IMR-90 (cell line): ENCODE data around the gene ACVR1B. TPM values are rescaled to one million over a fixed set of nuclear protein-coding genes. Genes with fewer than 3 reads are reported as not detected.

Experiments
- ATAC-seq: fragments of 200-7000 bp; cut with Tn5 transposase; 2 replicates; pipeline ENCODE4 v1.9.1; 2020; ENCODE audit warnings: low read depth, mild to moderate bottlenecking, moderate library complexity
- BruUV-seq: library from RNA; stranded (reverse); fragments of 400-500 nt; replicated peaks from 2 replicates; lab custom pipeline; 2021; lab: Mats Ljungman, UMichigan
- CTCF ChIA-PET: fragments of 300-600 bp; formaldehyde crosslinking; extraction: SDS; loops from one replicate; lab custom pipeline; 2021; ENCODE audit warnings: antibody characterized with exemption; lab: Yijun Ruan, JAX
- POLR2A ChIA-PET: fragments of 300-600 bp; sonication (Branson Sonifier 250); formaldehyde crosslinking; loops from one replicate; lab custom pipeline; 2022; ENCODE audit warnings: antibody characterized with exemption; ENCODE audit not compliant: unreplicated experiment; lab: Charles Lee
- DNase-seq: peaks from one replicate; pipeline ENCODE4 v3.0.0; 2013
- H2AFZ ChIP-seq: replicated peaks from 2 replicates; pipeline ENCODE3; 2013; ENCODE audit warnings: low read length, mild to moderate bottlenecking; ENCODE audit not compliant: poor library complexity
- H2AK5ac ChIP-seq: 2 replicates; pipeline ENCODE4 v1.6.1; 2013; ENCODE audit warnings: low read depth, low read length, inconsistent platforms
- H2AK9ac ChIP-seq: replicated peaks from 2 replicates; pipeline ENCODE3; 2013; ENCODE audit warnings: mild to moderate bottlenecking, low read depth, low read length, moderate library complexity; ENCODE audit not compliant: poor library complexity
- H2BK120ac ChIP-seq: 2 replicates; pipeline ENCODE4 v1.6.1; 2013; ENCODE audit warnings: low read depth, low read length, inconsistent platforms
- H2BK15ac ChIP-seq: 3 replicates; pipeline ENCODE4 v1.6.1; 2013; ENCODE audit warnings: low read depth, low read length, inconsistent platforms
- H2BK20ac ChIP-seq: 2 replicates; pipeline ENCODE4 v1.6.1; 2013; ENCODE audit warnings: low read depth, mild to moderate bottlenecking, inconsistent platforms, low read length, moderate library complexity
- H2BK5ac ChIP-seq: 2 replicates; pipeline ENCODE4 v1.6.1; 2013; ENCODE audit warnings: mild to moderate bottlenecking, low read depth, low read length, inconsistent platforms; ENCODE audit not compliant: poor library complexity, severe bottlenecking
- H3K14ac ChIP-seq: replicated peaks from 2 replicates; pipeline ENCODE4 v1.6.1; 2013; ENCODE audit warnings: low read depth, low read length, inconsistent platforms
- H3K18ac ChIP-seq: 2 replicates; pipeline ENCODE4 v1.6.1; 2013; ENCODE audit warnings: low read depth, low read length, control low read depth
- H3K23ac ChIP-seq: 2 replicates; pipeline ENCODE4 v1.6.1; 2013; ENCODE audit warnings: low read depth, low read length, inconsistent platforms
- H3K27ac ChIP-seq: 2 replicates; pipeline ENCODE4 v1.5.1; 2013; ENCODE audit warnings: mild to moderate bottlenecking, control low read depth, low read length; ENCODE audit not compliant: insufficient read depth
- H3K27me3 ChIP-seq: 2 replicates; pipeline ENCODE4 v1.6.1; 2013; ENCODE audit warnings: low read length; ENCODE audit not compliant: control insufficient read depth, insufficient read depth
- H3K36me3 ChIP-seq: 2 replicates; pipeline ENCODE4 v1.6.1; 2013; ENCODE audit warnings: low read length, mixed read lengths; ENCODE audit not compliant: control insufficient read depth, insufficient read depth
- H3K4ac ChIP-seq: 2 replicates; pipeline ENCODE4 v1.6.1; 2013; ENCODE audit warnings: low read depth, low read length, inconsistent platforms
- H3K4me1 ChIP-seq: 2 replicates; pipeline ENCODE4 v1.6.1; 2013; ENCODE audit warnings: low read length, mixed read lengths; ENCODE audit not compliant: control insufficient read depth, insufficient read depth
- H3K4me2 ChIP-seq: 2 replicates; pipeline ENCODE4 v1.6.1; 2013; ENCODE audit warnings: low read depth, mild to moderate bottlenecking, control low read depth, low read length, moderate library complexity
- H3K4me3 ChIP-seq: 2 replicates; pipeline ENCODE4 v1.5.1; 2013; ENCODE audit warnings: low read depth, mild to moderate bottlenecking, control low read depth, low read length, moderate library complexity; ENCODE audit not compliant: insufficient read depth
- H3K56ac ChIP-seq: 2 replicates; pipeline ENCODE4 v1.6.1; 2013; ENCODE audit warnings: low read length, inconsistent platforms; ENCODE audit not compliant: insufficient read depth; ENCODE audit errors: extremely low read depth
- H3K79me1 ChIP-seq, 2 experiments: 2 replicates each; pipeline ENCODE4 v1.6.1; 2013; ENCODE audit warnings: low read length in 2 of 2, inconsistent platforms in 1 of 2, low read depth in 1 of 2
- H3K9ac ChIP-seq: 2 replicates; pipeline ENCODE4 v1.6.1; 2013; ENCODE audit warnings: low read depth, low read length, control low read depth
- H3K9me1 ChIP-seq: 2 replicates; pipeline ENCODE4 v1.6.1; 2013; ENCODE audit warnings: low read length, inconsistent platforms; ENCODE audit not compliant: insufficient read depth
- H3K9me3 ChIP-seq: 2 replicates; pipeline ENCODE4 v1.6.1; 2013; ENCODE audit warnings: low read length; ENCODE audit not compliant: control insufficient read depth, insufficient read depth
- H4K20me1 ChIP-seq: 2 replicates; pipeline ENCODE4 v1.6.1; 2013; ENCODE audit warnings: low read length, inconsistent platforms; ENCODE audit not compliant: insufficient read depth
- H4K5ac ChIP-seq: 2 replicates; pipeline ENCODE4 v1.6.1; 2013; ENCODE audit warnings: mild to moderate bottlenecking, low read depth, low read length, control low read depth
- H4K8ac ChIP-seq, 2 experiments: 2 replicates each; pipeline ENCODE4 v1.6.1; 2013; ENCODE audit warnings: low read depth in 2 of 2, low read length in 2 of 2, control low read depth in 1 of 2, inconsistent platforms in 1 of 2
- H4K91ac ChIP-seq: 2 replicates; pipeline ENCODE4 v1.6.1; 2013; ENCODE audit warnings: low read depth, low read length, inconsistent platforms; ENCODE audit not compliant: insufficient read depth
- BHLHE40 ChIP-seq: fragments of 150-350 bp; IDR thresholded peaks from 2 replicates; pipeline ENCODE4 v1.6.1; 2016; ENCODE audit warnings: mild to moderate bottlenecking, low read depth, low read length
- CEBPB ChIP-seq: IDR thresholded peaks from 2 replicates; pipeline ENCODE4 v1.6.1; 2012; ENCODE audit warnings: low read depth, low read length, improper control_type of control experiment
- CHD1 ChIP-seq: IDR thresholded peaks from 2 replicates; pipeline ENCODE4 v1.6.1; 2012; ENCODE audit warnings: low read depth, low read length, improper control_type of control experiment
- FOS ChIP-seq: fragments of 150-350 bp; IDR thresholded peaks from 2 replicates; pipeline ENCODE4 v1.6.1; 2016; ENCODE audit warnings: low read depth, low read length
- MAFK ChIP-seq: IDR thresholded peaks from 2 replicates; pipeline ENCODE4 v1.6.1; 2012; ENCODE audit warnings: low read depth, low read length, improper control_type of control experiment
- MAZ ChIP-seq: IDR thresholded peaks from 2 replicates; pipeline ENCODE4 v1.6.1; 2012; ENCODE audit warnings: low read depth, mild to moderate bottlenecking, low read length, improper control_type of control experiment, moderate library complexity, borderline replicate concordance
- NFE2L2 ChIP-seq: fragments of 150-350 bp; IDR thresholded peaks from 2 replicates; pipeline ENCODE4 v1.6.1; 2016; ENCODE audit warnings: low read depth, mild to moderate bottlenecking, low read length
- POLR2A ChIP-seq: IDR thresholded peaks from 2 replicates; pipeline ENCODE4 v1.6.1; 2012; ENCODE audit warnings: mild to moderate bottlenecking, low read depth, low read length
- RAD21 ChIP-seq: IDR thresholded peaks from 2 replicates; pipeline ENCODE4 v1.6.1; 2012; ENCODE audit warnings: low read length, improper control_type of control experiment
- SMC3 ChIP-seq: fragments of 150-350 bp; IDR thresholded peaks from 2 replicates; pipeline ENCODE4 v1.6.1; 2016; ENCODE audit warnings: low read depth, mild to moderate bottlenecking, antibody characterized with exemption, low read length, moderate library complexity
- WGBS, 2 experiments: methylation state at CpG; one replicate each; pipeline versions ENCODE4 v1.1.5 to v1.1.7; 2013; ENCODE audit warnings: missing lambda C conversion rate in 2 of 2; ENCODE audit not compliant: insufficient read length in 1 of 2; ENCODE audit errors: extremely low coverage in 2 of 2; 5-methylcytosine and 5-hydroxymethylcytosine counted together
- dilution Hi-C: fragments of 300-500 bp; cut with HindIII; formaldehyde crosslinking; loops from one replicate; pipeline ENCODE4 v1.14.3; 2018; ENCODE audit warnings: low sequenced_read_pairs; ENCODE audit not compliant: unreplicated experiment
- in situ Hi-C: fragments of 300-500 bp; cut with MboI; formaldehyde crosslinking; loops from 3 replicates; pipeline ENCODE4 v1.14.3; 2019; ENCODE audit warnings: low sequenced_read_pairs, inconsistent platforms, mixed read lengths
- intact Hi-C: fragments of 100-400 bp; cut with micrococcal nuclease; formaldehyde crosslinking; loops from 2 replicates; pipeline ENCODE4 v1.10.0; 2022
- polyA plus RNA-seq, 3 experiments: library from polyadenylated mRNA; depleted of rRNA; stranded (reverse); fragments of >200 nt; gene quantifications; 2 replicates each; pipeline ENCODE4 v1.2.3, GENCODE V29; 2012; ENCODE audit warnings: low replicate concordance in 1 of 3
- total RNA-seq: library from RNA; depleted of rRNA; stranded (reverse); fragments of >200 nt; gene quantifications from 2 replicates; pipeline ENCODE4 v1.2.3, GENCODE V29; 2012
- TF ChIP-seq, protein P1 (sequence below): fragments of 150-350 bp; IDR thresholded peaks from 2 replicates; pipeline ENCODE4 v1.6.1; 2017; ENCODE audit warnings: mild to moderate bottlenecking, antibody characterized with exemption, low read length, low read depth
- TF ChIP-seq, protein P2 (sequence below): conservative IDR thresholded peaks from 2 replicates; pipeline ENCODE4 v1.5.1; 2012; ENCODE audit warnings: mild to moderate bottlenecking, low read depth, low read length, improper control_type of control experiment
- TF ChIP-seq, protein P3 (sequence below): fragments of 150-350 bp; IDR thresholded peaks from 2 replicates; pipeline ENCODE4 v1.6.1; 2016; ENCODE audit warnings: low read depth, mild to moderate bottlenecking, low read length, moderate library complexity, borderline replicate concordance

The ACVR1B gene
- total and polyA plus RNA-seq, 2 of the 4 experiments (the other 2 are of a cell fraction) = 5.7 to 13.6 TPM

DNA sequence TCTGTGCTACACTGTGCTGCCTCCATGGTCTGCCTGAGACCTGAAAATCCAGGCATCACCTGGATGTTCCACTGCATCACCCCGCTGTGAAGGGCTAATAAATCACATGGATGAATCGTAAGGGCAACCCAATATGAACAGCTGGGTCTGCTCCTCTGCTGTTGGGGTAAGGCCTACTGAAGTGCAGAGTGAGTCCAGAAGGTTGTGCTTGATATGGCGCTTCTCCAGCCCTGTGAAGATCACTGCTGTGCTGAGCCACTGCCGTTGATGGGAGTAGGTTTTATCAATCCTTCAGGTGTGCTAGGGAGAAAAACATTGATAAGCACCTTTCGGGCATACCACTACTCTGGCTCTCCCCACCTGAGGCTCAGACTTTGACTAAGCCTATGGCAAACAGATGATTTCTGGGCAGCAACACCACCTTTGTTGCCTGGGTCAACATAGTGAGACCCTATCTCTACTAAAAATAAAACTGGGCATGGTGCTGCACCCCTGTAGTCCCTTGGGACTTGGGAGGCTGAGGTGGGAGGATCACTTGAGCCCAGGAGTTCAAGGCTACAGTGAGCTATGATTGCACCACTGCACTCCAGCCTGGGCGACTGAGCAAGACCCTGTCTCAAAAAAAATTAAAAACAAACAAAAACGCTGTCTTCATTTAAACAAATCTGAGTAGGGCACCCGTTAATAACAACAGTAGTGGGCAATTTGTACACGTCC, 42.5 kb upstream of the ACVR1B start:
- no peak overlapping the region for H3K18ac ChIP-seq
- BruUV-seq = no TSS peak
- dilution Hi-C loops (no loop called here), in situ Hi-C loops (no loop called here), intact Hi-C loops (no loop called here)
- H3K27me3 ChIP-seq = no peaks in the 10 kb centered on the region
- peak overlapping the region; percentile 9 to 17; a peak in 2 of 4 replicates for H4K8ac ChIP-seq
- no peaks in the 10 kb centered on the region for H3K36me3 ChIP-seq
- 100% methylated on average over 1 of the region's 9 CpGs; no CpG with 5 or more reads in 1 of the 2 experiments for WGBS, 2 experiments
- H4K5ac ChIP-seq = no peak overlapping the region
- no peak overlapping the region for H3K56ac ChIP-seq
- no peak overlapping the region for H2AK9ac ChIP-seq
- ChIA-PET CTCF (interaction anchor here (2.4 kb wide), 1 partner anchor 14 kb away, joined by 8 read pairs; no protein-coding TSS in a partner anchor), POLR2A (no interaction called here)
- H2BK20ac ChIP-seq = no peak overlapping the region
- H2BK15ac ChIP-seq = peak overlapping the region; percentile 43; the same call in 1 of the 3 replicates
- peak overlapping the region; percentile 14; the same call in 1 of the 2 replicates for H2BK120ac ChIP-seq
- no peak overlapping the region for H3K9ac ChIP-seq
- no peak overlapping the region for H3K27ac ChIP-seq
- H3K9me1 ChIP-seq = peaks cover 51% of the 10 kb centered on the region
- TF ChIP-seq POLR2A (no peak), CHD1 (no peak), NFE2L2 (no peak), MAFK (no peak), CEBPB (no peak), RAD21 (no peak), FOS (no peak), SMC3 (no peak), BHLHE40 (no peak), MAZ (no peak)
- TF ChIP-seq, protein P1, sequence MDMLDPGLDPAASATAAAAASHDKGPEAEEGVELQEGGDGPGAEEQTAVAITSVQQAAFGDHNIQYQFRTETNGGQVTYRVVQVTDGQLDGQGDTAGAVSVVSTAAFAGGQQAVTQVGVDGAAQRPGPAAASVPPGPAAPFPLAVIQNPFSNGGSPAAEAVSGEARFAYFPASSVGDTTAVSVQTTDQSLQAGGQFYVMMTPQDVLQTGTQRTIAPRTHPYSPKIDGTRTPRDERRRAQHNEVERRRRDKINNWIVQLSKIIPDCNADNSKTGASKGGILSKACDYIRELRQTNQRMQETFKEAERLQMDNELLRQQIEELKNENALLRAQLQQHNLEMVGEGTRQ = no peak
- TF ChIP-seq, protein P2, sequence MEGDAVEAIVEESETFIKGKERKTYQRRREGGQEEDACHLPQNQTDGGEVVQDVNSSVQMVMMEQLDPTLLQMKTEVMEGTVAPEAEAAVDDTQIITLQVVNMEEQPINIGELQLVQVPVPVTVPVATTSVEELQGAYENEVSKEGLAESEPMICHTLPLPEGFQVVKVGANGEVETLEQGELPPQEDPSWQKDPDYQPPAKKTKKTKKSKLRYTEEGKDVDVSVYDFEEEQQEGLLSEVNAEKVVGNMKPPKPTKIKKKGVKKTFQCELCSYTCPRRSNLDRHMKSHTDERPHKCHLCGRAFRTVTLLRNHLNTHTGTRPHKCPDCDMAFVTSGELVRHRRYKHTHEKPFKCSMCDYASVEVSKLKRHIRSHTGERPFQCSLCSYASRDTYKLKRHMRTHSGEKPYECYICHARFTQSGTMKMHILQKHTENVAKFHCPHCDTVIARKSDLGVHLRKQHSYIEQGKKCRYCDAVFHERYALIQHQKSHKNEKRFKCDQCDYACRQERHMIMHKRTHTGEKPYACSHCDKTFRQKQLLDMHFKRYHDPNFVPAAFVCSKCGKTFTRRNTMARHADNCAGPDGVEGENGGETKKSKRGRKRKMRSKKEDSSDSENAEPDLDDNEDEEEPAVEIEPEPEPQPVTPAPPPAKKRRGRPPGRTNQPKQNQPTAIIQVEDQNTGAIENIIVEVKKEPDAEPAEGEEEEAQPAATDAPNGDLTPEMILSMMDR = no peak
- TF ChIP-seq, protein P3, sequence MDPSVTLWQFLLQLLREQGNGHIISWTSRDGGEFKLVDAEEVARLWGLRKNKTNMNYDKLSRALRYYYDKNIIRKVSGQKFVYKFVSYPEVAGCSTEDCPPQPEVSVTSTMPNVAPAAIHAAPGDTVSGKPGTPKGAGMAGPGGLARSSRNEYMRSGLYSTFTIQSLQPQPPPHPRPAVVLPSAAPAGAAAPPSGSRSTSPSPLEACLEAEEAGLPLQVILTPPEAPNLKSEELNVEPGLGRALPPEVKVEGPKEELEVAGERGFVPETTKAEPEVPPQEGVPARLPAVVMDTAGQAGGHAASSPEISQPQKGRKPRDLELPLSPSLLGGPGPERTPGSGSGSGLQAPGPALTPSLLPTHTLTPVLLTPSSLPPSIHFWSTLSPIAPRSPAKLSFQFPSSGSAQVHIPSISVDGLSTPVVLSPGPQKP = no peak
- H2BK5ac ChIP-seq = no peak overlapping the region
- peaks cover 53% of the 10 kb centered on the region for H3K4me1 ChIP-seq
- H3K4me2 ChIP-seq = no peak overlapping the region
- ATAC-seq = no peak
- no peak overlapping the region for H4K91ac ChIP-seq
- H3K9me3 ChIP-seq = no peaks in the 10 kb centered on the region
- peak overlapping the region; percentile 10; the same call in 1 of the 2 replicates for H3K4ac ChIP-seq
- 0 out of 2 replicates have a peak overlapping the region, but pooled peaks have one; percentile 6 for H3K14ac ChIP-seq
- H3K4me3 ChIP-seq = no peak overlapping the region
- H2AK5ac ChIP-seq = peak overlapping the region; percentile 44
- no peak for DNase-seq
- 0 out of 2 replicates have a peak overlapping the region, but pooled peaks have one; percentile 34 for H3K23ac ChIP-seq
- H3K79me1 ChIP-seq = peaks cover 0 to 35% of the 10 kb centered on the region in 2 experiments; a peak in 3 of 4 replicates
- H2AFZ ChIP-seq = no peak overlapping the region
- no peaks in the 10 kb centered on the region for H4K20me1 ChIP-seq
